ENCODE data around the gene AKAP11.

The AKAP11 gene

DNA sequence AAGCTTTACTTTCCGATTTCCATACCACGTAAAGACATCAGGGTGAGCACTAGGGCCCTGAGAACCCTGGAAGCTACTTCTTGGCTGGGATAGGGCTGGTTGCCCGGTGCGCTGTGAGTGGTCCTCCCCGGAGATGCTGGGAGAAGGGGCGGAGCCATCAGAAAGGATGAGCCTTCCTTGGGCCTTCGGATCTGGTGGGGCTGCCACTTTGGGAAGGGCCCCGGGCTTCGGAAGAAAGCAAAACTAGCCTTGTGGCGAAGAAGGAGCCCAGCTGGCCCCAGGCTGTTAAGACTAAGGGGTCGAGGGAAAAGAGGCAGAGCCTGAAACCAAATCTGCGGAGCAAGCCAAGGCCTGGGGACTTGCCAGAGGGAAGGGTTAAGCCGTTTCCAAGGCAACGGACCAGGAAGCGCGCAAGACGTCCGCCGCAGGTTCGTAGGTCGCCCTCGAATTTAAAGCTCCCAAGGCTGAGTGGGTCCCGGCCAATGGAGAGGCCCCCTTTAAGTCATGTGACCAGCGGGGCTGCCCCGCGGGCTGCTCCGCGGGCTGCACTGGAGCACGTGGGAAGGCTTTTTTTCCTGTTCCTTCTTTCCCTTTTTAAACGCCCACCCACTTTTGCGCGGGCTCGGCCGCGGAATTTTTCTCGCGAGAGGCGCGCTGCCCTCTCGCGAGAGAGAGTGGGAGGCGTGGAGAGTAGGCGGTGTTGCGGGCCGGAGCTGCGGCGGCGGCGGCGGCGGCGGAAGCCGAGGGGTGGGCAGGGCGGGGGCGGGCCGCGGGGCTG, 426 bp upstream of the AKAP11 start:
- peak; percentile 62 for FAIRE-seq
- DNase-seq (ENCODE audit: low spot score) = peak; percentile 90

DNA sequence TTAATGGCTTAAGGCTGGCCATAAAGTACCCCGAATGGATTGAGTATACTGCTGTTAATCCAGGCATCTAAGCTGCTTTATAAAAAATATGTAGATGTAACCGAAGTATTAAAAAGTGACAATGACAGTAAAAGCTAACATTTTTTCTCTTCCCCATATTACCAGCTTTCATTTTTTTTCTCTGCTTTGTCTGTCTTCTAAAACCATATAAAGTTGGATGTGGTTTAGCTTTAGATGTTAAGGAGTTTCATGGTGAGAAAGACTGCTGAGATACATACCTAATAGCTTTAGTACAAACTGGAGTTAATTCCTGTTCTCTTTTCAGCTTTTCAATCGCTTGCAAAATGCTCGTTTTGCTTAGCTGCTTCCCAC, 838 bp downstream of the AKAP11 start:
- no peak for DNase-seq (ENCODE audit: low spot score)
- no peak for FAIRE-seq

GRCh38 chr13:42274386-42275097, 2.6 kb downstream of the AKAP11 start:
- no peak for DNase-seq (ENCODE audit: low spot score)
- no peak for FAIRE-seq

- FAIRE-seq = no peak
- DNase-seq (ENCODE audit: low spot score) = no peak
Measured at GRCh38 chr13:42275098-42275471, 3.1 kb downstream of the AKAP11 start.

GRCh38 chr13:42275506-42275905, 3.6 kb downstream of the AKAP11 start:
- FAIRE-seq (no peak), DNase-seq (ENCODE audit: low spot score) (no peak)

DNA sequence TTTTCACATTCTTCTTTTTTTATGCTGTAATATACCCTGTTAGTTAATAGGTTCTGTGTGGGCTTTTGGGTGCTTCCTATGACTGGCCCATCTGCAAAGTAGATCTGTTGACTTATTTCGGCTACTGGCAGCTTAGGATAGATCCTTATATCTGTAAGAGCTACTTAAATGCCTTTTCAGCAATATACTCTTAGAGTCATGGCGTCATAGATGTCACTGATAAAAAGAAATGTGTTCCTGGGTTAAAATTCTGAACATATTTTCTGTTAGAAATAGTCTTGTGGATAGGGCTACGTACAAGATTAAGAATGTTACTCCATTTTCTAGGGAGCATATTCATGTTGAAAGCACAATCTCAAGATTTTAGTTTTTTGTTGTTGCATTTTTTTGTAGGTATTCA, 4.7 kb downstream of the AKAP11 start:
- no peak for FAIRE-seq
- DNase-seq (ENCODE audit: low spot score) = no peak

- FAIRE-seq (no peak), DNase-seq (ENCODE audit: low spot score) (no peak)
Measured at GRCh38 chr13:42277618-42278276, 5.8 kb downstream of the AKAP11 start.

- DNase-seq (ENCODE audit: low spot score) (no peak), FAIRE-seq (no peak)
Measured at GRCh38 chr13:42279080-42279479, 7.1 kb downstream of the AKAP11 start.

DNA sequence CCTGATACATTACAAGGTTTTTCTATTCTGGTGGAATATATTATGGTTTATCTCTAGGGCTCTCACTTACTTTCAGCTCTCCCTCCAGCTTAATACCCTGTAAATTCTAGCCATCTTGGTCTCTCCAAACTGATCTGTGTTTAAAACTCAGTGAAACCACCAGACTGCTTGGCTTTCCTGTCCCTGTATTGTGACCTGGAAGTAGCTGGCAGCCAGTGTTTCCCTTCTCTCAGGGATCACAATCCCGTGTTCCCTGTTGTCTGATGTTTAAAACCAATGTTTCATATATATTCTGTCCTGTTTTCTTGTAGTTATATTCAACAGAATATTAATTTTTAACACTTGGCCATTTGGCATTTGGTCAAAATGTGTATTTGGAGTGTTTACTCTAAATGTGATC, 8.0 kb downstream of the AKAP11 start:
- FAIRE-seq = no peak
- no peak for DNase-seq (ENCODE audit: low spot score)

GRCh38 chr13:42280537-42280936, 8.6 kb downstream of the AKAP11 start:
- FAIRE-seq (no peak), DNase-seq (ENCODE audit: low spot score) (no peak)

DNA sequence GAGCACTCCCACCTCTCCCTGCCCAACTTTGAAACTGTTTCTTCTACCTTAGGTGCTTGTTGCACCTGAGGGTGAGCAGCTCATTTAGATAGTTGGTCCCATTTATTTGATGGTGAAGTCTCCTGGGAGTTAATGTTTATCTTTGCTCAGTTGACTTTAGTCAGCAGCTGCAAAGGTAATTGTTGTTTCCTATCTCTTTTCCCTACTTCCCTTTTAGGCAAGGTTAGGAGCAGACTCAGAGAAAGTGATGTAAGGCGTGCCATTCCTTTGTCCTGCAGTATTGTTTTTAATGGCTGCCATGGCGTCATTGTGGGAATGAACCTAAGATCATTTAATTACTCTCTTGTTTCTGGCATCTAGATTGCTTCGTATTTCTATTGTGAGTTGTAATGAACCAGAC, 11.6 kb downstream of the AKAP11 start:
- DNase-seq (ENCODE audit: low spot score) (no peak), FAIRE-seq (no peak)

DNA sequence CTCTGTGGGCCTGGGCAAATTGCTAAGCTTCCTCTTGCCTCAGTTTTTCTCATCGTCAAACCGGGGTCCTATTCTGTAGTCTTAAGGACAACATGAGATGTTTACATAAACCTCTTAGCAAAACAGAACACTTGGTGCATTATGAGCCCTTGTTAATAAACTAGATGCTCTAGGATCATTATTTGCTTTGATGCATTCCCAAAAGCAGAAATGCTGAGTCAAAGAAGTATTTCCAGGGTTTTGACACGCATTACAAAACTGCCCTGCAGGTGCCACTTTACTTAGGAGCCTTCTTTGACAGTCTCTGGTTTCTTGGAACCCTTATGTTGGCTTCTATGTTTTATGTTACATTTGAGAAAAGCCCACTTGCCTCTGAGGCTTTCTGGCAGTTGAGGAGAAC, 12.1 kb downstream of the AKAP11 start:
- FAIRE-seq = no peak

GRCh38 chr13:42298392-42298791, 26.4 kb downstream of the AKAP11 start:
- FAIRE-seq (no peak), DNase-seq (ENCODE audit: low spot score) (no peak)

More for the DNA sequence above, 12.1 kb downstream of the AKAP11 start:
- no peak for DNase-seq (ENCODE audit: low spot score)

DNA sequence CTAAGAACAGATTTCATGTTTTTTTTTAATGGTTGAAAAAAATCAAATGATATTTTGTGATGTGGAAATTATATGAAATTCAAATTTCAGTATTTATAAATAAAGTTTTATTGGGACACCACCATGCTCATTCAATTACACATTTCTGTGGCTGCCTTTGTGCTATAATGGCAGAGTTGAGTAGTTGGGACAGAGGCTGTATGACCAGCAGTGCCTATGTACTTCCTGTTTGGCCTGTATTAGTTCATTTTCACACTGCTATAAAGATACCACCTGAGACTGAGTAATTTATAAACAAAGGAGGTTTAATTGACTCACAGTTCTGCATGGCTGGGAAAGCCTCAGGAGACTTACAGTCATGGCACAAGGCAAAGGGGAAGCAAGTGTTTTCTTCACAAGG, 33.6 kb downstream of the AKAP11 start:
- no peak for DNase-seq (ENCODE audit: low spot score)
- no peak for FAIRE-seq

DNA sequence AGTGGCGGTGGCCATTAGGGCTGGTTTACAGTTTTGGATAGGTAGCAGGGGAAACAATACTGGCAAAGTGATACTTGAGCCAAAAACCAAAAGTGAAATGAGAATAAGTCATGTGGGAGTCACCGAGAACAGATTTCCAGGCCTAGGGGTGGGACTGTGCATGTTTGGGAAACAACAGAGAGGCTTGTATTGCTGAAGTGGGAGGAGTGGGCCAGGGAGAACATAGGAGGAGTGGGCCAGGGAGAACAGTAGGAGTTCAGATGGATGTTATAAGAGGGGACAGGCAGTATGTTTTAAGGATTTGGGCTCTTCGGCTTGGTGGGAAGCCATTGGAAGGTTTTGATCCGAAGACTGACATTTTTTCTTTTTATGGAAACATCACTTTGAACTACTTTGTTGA, 35.5 kb downstream of the AKAP11 start:
- FAIRE-seq = no peak

DNA sequence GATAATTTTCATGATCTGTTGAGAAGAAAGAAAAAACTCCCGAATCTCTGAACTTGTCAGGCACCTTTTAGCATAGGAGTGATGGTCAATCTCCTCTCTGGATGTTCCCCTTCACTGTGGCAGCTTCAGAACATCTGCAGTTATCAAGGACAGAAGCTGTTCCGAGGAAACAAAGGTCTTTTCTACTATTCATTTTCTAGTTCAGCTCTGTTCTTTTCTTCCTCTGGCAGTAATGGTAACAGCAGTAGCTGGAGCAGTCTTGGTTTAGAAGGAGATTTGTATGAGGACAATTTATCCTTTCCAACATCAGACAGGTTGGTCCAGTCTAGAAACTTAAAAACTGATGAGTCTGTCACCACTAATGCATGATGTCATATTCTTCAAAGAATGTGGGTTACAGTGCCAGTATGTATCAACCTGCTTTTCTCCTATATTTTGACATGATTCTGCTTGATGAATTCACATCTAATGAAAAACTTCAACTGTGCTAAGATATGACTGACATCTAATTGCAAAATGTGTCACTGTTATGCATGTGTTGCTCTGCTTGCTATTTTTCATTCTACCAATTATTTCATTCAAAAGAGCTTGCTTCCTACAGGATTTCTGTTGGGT, 41.0 kb downstream of the AKAP11 start:
- FAIRE-seq (no peak), DNase-seq (ENCODE audit: low spot score) (no peak)

More for the DNA sequence above, 35.5 kb downstream of the AKAP11 start:
- DNase-seq (ENCODE audit: low spot score) = no peak

DNA sequence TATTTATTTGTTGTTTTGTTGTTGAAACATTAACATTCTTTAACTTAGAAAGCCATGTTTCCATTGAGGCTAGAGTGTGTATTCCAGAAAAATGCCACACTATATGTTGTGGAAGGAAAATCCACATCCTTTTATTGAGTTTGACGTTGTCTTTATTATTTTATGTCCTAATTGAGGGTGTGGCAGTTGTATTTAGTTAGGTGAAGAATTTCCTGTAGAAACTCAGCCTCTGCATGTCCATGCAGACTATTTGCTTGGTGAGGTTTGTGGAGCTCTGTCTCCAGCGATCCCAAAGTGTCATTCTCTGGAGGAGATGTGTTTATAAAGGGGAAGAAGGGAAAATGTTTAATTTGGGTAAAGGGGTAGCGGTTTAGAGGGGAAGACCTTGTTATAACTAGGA, 46.6 kb downstream of the AKAP11 start:
- no peak for DNase-seq (ENCODE audit: low spot score)
- no peak for FAIRE-seq

- FAIRE-seq (no peak), DNase-seq (ENCODE audit: low spot score) (no peak)
Measured at GRCh38 chr13:42320375-42320787, 48.4 kb downstream of the AKAP11 start.

DNA sequence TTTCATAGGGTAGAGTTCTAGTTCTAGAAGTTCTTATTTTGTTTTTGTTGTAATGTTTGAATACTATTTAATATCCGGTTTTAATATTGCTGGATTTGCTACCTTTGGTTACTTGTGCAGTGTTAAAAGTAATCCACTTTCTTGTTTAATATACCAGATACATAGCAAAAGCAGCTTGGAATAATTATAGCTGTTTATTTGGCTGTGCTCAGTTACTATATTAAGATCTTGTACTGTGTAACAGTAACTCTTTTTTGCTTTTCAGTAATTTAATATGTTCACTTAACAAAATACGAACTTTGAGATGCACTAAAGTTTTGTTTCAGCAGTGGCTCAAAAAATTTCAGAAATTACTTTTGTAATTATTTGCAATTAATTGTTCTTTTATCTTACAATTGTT, 50.9 kb downstream of the AKAP11 start:
- no peak for DNase-seq (ENCODE audit: low spot score)
- FAIRE-seq = no peak

DNA sequence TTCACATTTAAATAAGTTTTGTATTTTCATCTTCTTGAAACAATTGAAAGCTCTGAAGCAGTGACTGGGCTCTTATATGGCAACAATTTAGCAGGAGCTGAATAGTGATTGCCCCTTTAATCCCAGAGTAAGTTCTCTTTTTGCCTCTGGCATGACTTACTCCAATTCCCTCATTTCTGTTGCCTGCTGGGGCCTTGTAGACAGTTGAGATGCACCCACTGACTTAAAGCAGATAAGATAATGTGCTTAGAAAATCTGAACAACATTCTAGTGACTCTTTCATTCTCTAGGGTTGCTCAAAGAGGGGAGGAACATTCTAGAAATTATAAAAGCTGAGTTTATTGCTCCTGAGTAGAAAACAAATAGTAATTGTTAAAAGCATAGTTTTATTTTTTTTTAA, 52.8 kb downstream of the AKAP11 start:
- DNase-seq (ENCODE audit: low spot score) = no peak
- no peak for FAIRE-seq

GRCh38 chr13:42327725-42328124, 55.8 kb downstream of the AKAP11 start:
- FAIRE-seq = no peak

DNA sequence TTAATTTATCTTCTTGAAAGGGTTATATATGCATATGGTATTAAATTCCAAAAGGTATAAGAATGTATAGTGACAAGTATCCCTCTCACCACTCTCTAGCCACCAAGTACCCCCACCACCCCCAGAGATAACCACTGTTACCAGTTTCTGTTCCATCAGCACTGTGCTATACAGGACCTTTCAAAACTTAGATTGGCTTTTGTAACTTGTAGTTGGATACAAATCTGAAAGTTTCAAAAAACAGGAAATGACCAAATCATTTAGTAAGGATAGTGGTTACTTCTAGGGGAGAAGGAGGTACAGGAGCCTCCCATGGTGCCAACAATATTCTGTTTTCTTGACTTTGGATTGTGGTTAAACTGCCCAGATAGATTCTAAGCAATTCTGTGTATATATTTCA, 56.7 kb downstream of the AKAP11 start:
- FAIRE-seq (no peak), DNase-seq (ENCODE audit: low spot score) (no peak)

More at GRCh38 chr13:42327725-42328124, 55.8 kb downstream of the AKAP11 start:
- DNase-seq (ENCODE audit: low spot score) = no peak

Measured in RCC 7860 (cell line).